ENCODE measurements around the gene KRT17. TPM values are rescaled to one million over a fixed set of nuclear protein-coding genes. Genes with fewer than 3 reads are reported as not detected.

Gene KRT17
- total RNA-seq, 3 donors from 2014 or later (not counting 1 experiment from before 2014, with no cell fraction given) = not detected

- no peak for TF ChIP-seq CTCF (IDR thresholded peaks at IDR 0.05)
- Mint-ChIP-seq H3K9me3 (no peaks in the 10 kb centered on the region), H3K4me1 (peaks cover 0 to 4% of the 10 kb centered on the region in 2 donors), H3K27me3 (ENCODE audit: low read depth in 2 of 2) (no peaks in the 10 kb centered on the region), H3K4me3 (no peak overlapping the region), H3K27ac (no peak overlapping the region), H3K36me3 (no peaks in the 10 kb centered on the region)
- H3K27ac ChIP-seq (ENCODE audit: low read length) = no peak overlapping the region
- no peak for ATAC-seq
- no peaks in the 10 kb centered on the region for H3K9me3 ChIP-seq (ENCODE audit: control insufficient read depth, insufficient read depth, low read length)
- 84% methylated on average over 8 of the region's 8 CpGs for WGBS (ENCODE audit: insufficient coverage)
- no peaks in the 10 kb centered on the region for H3K27me3 ChIP-seq (ENCODE audit: control insufficient read depth, insufficient read depth, low read length)
- H3K4me3 ChIP-seq (ENCODE audit: low read length) = no peak overlapping the region
- H3K4me1 ChIP-seq (ENCODE audit: control insufficient read depth, insufficient read depth, low read length) = no peaks in the 10 kb centered on the region
- H3K36me3 ChIP-seq (ENCODE audit: control insufficient read depth, insufficient read depth, low read length) = no peaks in the 10 kb centered on the region
- DNase-seq = no peak
- intact Hi-C loops (cut with micrococcal nuclease) = no loop called here
These were observed 35.9 kb upstream of the KRT17 start for GRCh38 chr17:41660221-41660711.

- intact Hi-C loops (cut with micrococcal nuclease) = no loop called here
- Histone ChIP-seq H3K27me3 (ENCODE audit: control insufficient read depth, insufficient read depth, low read length) (no peaks in the 10 kb centered on the region), H3K4me1 (ENCODE audit: control insufficient read depth, insufficient read depth, low read length) (no peaks in the 10 kb centered on the region), H3K27ac (ENCODE audit: low read length) (no peak overlapping the region), H3K36me3 (ENCODE audit: control insufficient read depth, insufficient read depth, low read length) (no peaks in the 10 kb centered on the region), H3K4me3 (ENCODE audit: low read length) (no peak overlapping the region), H3K9me3 (ENCODE audit: control insufficient read depth, insufficient read depth, low read length) (no peaks in the 10 kb centered on the region)
- DNase-seq (no peak), ATAC-seq (no peak)
- Mint-ChIP-seq H3K4me1 (no peaks in the 10 kb centered on the region), H3K36me3 (no peaks in the 10 kb centered on the region), H3K4me3 (no peak overlapping the region), H3K27ac (no peak overlapping the region), H3K27me3 (ENCODE audit: low read depth in 2 of 2) (no peaks in the 10 kb centered on the region), H3K9me3 (no peaks in the 10 kb centered on the region)
- TF ChIP-seq CTCF (IDR thresholded peaks at IDR 0.05) = no peak
- 81% methylated on average over 11 of the region's 11 CpGs for WGBS (ENCODE audit: insufficient coverage)
These were observed 35.2 kb upstream of the KRT17 start for GRCh38 chr17:41659427-41660212.

GRCh38 chr17:41658846-41659245 lies 34.5 kb upstream of the KRT17 start:
- Histone ChIP-seq H3K27me3 (ENCODE audit: control insufficient read depth, insufficient read depth, low read length) (no peaks in the 10 kb centered on the region), H3K4me1 (ENCODE audit: control insufficient read depth, insufficient read depth, low read length) (no peaks in the 10 kb centered on the region), H3K4me3 (ENCODE audit: low read length) (no peak overlapping the region), H3K9me3 (ENCODE audit: control insufficient read depth, insufficient read depth, low read length) (no peaks in the 10 kb centered on the region), H3K27ac (ENCODE audit: low read length) (no peak overlapping the region), H3K36me3 (ENCODE audit: control insufficient read depth, insufficient read depth, low read length) (no peaks in the 10 kb centered on the region)
- no peak for TF ChIP-seq CTCF (IDR thresholded peaks at IDR 0.05)
- DNase-seq (no peak), ATAC-seq (no peak)
- no peaks in the 10 kb centered on the region for H3K36me3 Mint-ChIP-seq
- WGBS (ENCODE audit: insufficient coverage) = 72% methylated on average over 4 of the region's 5 CpGs
- no peak overlapping the region for H3K27ac Mint-ChIP-seq
- no peaks in the 10 kb centered on the region for H3K4me1 Mint-ChIP-seq
- no peak overlapping the region for H3K4me3 Mint-ChIP-seq
- intact Hi-C loops (cut with micrococcal nuclease) = no loop called here
- no peaks in the 10 kb centered on the region for H3K9me3 Mint-ChIP-seq
- H3K27me3 Mint-ChIP-seq (ENCODE audit: low read depth in 2 of 2) = no peaks in the 10 kb centered on the region

GRCh38 chr17:41657936-41658335 lies 33.6 kb upstream of the KRT17 start:
- H3K9me3 Mint-ChIP-seq = no peaks in the 10 kb centered on the region
- H3K27ac Mint-ChIP-seq = no peak overlapping the region
- intact Hi-C loops (cut with micrococcal nuclease) = no loop called here
- DNase-seq (no peak), ATAC-seq (no peak)
- WGBS (ENCODE audit: insufficient coverage) = 84% methylated on average over 12 of the region's 12 CpGs
- H3K4me1 ChIP-seq (ENCODE audit: control insufficient read depth, insufficient read depth, low read length) = no peaks in the 10 kb centered on the region
- H3K4me3 Mint-ChIP-seq = no peak overlapping the region
- H3K36me3 ChIP-seq (ENCODE audit: control insufficient read depth, insufficient read depth, low read length) = no peaks in the 10 kb centered on the region
- H3K4me3 ChIP-seq (ENCODE audit: low read length) = no peak overlapping the region
- H3K27ac ChIP-seq (ENCODE audit: low read length) = no peak overlapping the region
- H3K9me3 ChIP-seq (ENCODE audit: control insufficient read depth, insufficient read depth, low read length) = no peaks in the 10 kb centered on the region
- no peaks in the 10 kb centered on the region for H3K36me3 Mint-ChIP-seq
- H3K27me3 ChIP-seq (ENCODE audit: control insufficient read depth, insufficient read depth, low read length) = no peaks in the 10 kb centered on the region
- no peaks in the 10 kb centered on the region for H3K27me3 Mint-ChIP-seq (ENCODE audit: low read depth in 2 of 2)
- no peak for TF ChIP-seq CTCF (IDR thresholded peaks at IDR 0.05)
- no peaks in the 10 kb centered on the region for H3K4me1 Mint-ChIP-seq
